GM18858 (cell line): Measurements from ENCODE around the gene ZNF385C.

Experiments used
- ATAC-seq: cut with Tn5 transposase; IDR thresholded peaks from one replicate; pipeline ENCODE4 v1.9.1; 2021; ENCODE audit not compliant: unreplicated experiment

Gene ZNF385C

DNA sequence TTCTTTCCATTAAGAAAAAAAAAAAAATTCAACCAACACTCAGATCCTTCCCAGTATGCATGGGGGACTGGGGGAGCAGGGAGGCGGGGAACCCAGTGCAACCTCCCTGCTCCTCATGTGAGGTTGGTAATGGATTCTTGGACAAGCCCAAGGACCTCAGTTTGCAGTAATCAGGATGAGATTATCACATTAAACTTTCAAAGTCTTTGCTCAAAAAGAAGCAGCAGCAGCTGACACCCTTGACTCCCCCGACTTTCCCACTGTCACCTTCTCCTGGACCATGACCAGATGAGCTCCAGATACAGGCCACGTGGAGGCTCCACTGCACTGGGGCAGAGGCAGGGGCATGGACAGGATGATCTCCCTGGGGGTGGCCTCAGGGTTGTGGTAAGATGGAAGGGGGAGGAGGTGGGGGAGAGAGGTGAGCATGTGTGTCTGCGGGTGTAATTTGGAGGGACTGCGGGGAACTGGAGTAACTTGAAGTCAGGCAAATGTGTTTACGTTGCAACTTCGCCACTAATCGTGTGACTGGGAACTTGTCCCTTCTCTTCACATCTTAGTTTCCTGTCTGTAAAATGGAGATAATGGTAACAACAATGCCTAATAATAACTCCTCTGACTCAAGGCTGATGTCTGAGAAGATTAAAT, 19.8 kb downstream of the ZNF385C start:
- no peak for ATAC-seq

DNA sequence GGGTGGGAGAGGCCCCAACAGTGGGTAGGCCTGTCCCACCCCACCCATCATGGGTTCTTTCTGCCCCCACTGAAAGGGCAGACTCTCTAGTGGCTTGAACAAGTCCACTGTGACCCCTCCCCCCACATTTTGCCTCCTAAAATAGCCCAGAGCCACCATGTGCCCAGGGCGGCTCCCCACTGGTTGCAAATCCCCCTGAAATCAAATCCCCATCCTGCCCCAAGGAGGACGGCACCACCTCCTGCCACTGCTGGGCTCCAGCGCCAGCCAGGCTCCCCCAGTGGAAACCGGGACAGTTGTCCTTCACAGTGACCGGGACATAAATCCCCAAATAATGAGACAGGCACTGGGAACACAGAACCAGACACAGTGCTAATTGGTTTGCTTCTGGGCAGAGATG, 20.5 kb downstream of the ZNF385C start:
- ATAC-seq: no peak

DNA sequence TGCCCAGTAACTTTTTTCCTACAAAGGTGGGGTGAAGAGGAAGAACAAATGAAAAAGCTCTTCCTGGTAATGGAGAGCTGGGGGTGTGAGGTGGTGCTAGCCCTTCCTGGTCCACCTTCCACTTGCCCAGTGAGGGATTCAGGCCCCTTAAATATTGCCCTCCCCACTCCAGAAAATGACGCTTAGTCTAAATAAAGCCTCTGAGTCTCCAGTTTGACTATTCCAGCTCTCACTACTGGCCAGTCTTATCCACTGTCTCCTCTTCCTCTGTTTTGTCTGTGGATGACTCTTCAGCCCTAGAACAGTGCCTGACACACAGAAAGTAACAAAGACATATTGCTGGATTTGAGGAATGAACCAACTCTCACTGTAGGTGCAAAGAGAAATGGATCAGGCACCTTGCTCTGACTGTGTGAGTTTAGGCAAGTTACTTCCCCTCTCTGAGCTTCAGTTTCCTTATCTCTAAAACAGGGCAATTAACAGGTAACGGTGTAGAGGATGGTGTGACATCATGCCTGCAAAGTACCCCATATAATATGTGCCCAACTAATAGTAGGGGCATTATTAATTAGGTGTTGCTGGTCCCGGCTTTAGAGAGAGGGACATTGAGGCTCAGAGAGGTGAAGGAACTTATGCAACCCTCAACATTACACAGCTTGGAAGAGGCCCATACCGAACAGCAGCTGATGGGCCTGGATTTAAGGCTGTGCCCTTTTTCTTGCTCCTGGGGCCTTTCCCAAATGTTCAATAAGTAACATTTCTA, 21.3 kb downstream of the ZNF385C start:
- no peak for ATAC-seq

DNA sequence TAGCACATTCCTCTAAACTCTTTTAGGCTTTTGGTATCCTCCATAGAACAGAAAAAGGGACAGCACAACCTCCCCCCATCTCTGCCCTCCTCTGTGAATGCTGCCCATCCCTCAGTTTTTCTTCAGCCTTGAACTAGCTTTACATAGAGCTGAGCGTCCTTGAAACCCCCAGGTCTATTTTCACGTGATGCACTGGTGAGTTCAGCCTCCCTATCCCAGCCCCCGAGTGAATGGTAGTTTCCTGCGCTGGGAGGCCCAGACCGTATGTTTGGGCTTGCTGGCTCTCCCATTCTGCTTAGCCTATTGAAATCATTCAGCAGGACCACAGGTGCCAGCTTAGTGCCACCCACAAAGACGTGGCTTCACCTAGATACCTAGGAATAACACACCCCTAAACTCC, 22.5 kb downstream of the ZNF385C start:
- ATAC-seq: no peak

DNA sequence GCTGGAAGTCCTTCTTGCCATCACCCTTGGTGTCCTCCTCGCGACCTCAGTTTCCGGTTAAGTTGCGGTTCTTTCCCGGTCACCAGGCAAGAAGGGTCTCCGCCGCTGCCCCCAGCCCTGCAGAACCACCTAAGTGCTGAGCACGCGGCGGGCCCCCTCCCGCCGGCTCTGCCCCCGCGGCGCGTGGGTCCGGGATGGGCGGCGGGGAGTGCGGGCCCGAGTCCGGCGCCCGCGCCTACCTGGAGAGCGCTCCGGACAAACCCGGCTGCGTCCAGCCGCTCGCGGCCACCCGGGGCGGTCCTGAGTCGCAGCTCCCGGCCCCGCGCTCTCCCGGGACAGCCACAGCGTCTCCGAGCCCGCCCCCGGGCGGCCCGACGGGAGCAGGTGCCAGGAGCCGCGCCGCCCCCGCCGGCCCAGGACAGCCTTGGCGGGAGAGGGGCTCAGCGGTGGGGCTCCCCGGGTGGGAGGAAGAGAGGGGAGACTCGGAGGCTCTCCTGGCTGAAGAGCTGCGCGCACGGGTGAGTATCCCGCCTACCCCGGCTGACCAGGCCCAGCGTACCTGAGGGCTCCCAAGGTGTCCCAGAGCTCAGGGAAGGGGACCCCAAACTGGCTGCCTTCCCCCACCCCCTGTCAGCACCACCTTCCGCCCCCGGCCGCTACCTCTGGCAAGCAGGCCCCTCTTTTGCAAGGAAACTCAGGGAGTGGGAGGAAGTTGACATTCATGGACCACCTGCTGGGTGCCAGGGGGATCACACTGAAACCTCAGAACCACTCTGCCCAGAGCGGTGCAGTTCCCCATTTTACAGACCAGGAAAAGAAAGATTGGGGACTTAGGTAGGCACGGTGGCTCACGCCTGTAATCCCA, 25.7 kb downstream of the ZNF385C start:
- no peak for ATAC-seq

DNA sequence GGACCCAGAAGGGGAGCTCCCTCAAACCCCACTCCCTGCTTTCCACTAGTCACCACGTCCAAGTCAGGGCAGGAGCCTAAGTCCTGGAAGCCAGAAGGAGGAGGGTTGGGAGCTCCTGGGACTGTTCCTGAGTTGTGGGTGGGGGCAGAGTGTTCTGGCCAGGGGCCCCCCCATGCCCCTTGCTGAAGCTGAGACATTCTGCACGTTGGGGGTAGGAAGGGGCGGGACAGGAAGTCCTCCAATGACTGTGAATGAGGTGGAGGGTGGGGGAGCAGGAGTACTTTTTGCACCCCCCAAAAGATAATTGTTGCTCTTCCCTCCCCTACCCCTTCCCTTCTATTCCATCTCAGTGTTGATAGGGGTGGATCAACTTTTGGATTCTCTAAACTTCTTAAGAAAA, 26.5 kb downstream of the ZNF385C start:
- ATAC-seq: no peak

DNA sequence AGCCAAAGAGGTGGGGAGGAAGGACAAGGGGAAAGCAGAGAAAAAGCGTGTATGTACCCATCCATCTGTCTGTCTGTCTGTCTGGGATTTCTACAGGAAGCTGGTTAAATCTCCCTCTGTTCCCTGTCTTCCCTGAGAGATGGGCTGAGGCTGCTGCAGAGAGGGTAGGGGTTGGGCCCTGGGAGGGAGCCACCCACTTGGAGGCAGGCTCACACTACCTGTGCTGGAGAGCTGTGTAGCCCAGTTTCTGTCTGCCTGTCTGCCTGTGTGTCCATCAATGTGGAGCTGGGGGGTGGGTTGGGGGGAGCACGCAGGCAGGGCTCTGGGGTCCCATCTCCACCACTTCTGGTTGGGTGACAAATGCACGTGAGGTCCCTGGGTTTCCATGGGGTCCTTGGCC, 29.3 kb downstream of the ZNF385C start:
- no peak for ATAC-seq

DNA sequence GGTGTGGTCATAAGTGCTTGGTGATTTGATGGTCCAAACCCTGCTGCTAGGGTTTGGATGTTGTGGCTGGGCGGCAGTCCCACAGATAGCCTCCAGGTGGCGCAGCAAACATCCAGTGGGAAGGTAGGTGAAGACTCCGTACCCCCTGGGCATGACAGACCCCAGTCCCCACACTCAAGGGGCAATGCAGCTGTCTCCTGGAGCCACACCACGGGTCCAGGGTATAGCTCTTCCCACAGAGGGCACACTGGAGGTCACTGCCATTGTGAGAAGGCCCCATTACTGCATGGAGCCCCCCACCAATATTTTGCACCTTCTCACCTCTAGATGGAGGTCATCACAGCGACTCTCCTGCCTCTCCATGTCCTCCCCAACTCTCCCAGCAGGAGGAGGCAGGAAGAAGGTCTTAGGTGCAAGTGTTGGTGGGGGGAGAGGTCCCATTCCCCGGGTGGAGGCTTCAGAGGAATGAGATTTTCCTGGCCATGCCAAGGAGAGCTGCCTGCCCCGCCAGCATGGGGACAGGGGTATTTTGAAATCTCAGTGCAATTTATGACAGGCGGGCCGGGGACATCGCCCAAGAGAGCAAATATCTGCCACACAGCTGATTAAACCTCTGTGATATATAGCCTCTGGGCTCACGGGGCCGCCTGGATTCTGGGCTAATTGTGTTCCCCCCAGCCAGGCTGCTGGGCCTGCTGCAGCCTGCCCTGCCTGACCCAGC, 30.7 kb downstream of the ZNF385C start:
- no peak for ATAC-seq

DNA sequence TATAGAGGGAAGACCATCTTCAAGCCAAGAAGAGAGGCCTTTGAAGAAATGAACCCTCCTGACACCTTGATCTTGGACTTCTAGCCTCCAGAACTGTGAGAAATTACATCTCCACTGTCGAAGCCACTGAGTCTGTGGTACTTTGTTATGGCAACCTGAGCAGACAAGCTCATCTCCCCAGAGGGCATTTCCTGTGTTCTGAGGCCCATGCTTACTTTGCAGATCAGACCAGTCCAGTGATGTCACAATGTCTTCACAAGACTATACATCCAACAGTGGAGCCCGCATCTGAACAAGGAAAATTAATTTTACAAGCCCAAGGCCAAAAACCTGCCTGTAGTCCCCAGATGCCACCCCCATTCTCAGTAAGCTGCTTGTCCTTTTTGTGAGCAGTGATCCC, 33.1 kb downstream of the ZNF385C start:
- ATAC-seq: no peak

DNA sequence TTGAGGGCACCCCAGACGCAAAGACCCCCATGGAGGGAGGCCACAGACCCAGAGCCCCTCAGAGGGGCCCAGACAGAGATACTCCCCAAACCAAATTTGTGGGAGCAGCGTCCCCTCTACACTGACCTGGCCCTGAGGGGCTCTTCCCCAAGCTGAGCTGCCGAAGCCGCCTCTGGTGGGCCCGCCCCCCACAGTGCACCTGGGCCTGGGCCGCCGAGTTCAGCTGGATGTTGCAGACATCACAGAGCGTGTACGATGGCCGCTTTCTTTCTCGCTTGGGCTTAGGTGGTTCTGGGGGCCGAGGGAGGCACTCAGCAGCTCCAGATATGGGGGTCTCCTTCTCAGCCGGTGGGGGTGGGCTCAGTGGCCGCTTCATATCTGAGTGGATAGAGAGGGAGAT, 35.6 kb downstream of the ZNF385C start:
- no peak for ATAC-seq

DNA sequence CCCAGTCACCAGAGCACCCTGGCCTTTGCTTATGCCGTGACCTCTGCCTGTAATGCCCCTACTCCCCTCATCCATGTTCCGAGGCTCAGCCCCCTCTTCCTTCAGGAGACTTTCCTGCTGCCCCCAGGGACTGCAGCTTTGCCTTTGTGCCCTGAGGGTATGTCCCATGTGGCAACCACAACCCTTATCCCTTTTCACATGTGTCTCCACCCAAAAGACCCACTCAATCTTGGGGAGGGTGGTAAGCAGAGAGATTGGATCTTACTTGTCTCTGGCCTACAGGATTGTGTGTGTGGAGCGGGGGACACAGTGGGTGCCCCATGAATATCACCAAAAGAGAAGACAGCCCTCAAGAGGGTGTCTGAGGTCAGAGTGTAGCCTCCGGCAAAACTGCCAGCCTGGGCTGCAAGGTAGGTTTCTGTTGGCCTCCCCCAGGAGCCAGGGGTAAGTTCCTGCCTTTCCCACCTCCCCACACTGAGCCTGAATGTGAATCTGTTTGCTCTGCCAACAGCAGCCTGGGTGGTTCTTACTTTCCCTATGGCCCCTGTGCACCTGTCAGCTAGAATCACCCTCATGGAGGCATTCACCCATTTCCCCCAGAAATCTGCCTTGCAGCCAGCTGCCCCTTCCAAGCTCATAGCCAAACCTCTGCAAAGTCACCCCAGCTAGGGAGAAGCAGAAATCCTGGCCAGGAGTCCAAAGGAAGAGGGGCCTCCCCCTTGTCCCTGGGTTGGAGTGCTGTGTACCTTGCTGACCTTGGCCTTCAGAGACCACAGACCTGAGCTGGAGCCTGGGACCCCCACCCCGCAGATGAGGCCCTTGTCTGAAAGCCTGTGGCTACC, 36.4 kb downstream of the ZNF385C start:
- no peak for ATAC-seq

DNA sequence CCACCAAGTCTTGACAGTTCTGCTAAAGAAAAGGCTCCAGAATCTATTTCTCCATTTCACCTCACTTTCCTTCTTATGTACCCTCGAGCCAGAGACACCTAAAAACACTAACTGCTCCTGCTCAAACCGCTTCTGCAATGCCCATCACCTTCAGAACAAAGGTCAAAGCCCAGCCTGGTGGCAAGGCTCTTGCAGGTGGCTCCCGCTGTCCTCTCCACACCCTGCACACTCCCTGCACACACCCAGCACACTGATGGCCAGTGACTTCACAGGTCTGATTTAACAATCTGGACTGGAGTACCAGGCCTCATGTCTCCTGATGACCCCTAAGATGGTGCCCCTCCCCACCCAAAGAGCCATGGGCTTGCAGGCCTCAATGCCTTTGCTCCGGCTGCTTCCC, 38.0 kb downstream of the ZNF385C start:
- no peak for ATAC-seq

DNA sequence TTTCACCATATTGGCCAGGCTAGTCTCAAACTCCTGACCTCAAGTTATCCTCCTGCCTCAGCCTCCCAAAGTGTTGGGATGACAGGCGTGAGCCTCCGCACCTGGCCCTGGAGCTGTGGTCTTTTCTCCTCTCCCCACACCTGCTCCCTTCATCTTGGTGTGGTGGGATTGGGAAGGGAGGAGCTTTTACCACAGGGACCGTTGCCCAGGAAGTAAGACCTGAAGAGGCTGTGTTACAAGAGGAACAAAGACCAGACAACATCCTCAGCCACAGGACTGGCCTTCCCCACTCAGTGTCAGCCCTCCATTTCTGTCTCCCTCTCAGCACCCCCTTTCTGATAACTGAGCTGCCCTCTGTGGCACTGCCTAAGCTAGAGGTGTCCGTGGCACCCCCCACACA, 38.5 kb downstream of the ZNF385C start:
- no peak for ATAC-seq

DNA sequence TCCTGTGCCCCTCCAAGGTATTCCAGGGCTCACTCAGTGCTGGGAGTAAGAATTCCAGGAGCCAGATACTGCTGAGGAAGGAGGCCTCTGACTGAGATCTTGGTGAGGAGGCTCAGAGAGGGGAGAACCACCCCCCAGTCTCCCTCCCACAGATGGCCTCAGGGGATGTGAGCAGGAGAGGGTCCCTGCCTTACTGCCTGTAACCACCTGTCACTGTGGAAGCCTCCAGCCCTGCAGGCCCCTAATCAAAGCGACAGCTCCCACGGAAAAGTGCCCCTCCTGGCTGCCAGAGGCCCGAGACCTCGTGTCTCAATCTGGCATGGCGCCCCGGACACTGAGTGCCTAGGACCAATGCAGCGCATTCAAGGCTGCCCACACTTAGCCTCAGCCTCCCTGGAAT, 40.2 kb downstream of the ZNF385C start:
- ATAC-seq: no peak

DNA sequence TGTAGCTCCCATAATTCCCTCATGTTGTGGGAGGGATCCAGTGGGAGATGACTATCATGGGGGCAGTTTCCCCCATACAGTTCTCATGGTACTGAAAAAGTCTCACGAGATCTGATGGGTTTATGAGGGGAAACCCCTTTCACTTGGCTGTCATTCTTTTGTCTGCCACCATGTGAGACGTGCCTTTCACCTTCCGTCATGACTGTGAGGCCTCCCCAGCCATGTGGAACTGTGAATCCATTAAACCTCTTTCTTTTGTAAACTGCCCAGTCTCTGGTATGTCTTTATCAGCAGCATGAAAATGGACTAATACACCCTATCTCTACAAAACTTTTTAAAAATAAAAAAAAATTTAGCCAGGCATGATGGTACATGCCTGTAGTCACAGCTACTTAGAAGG, 41.6 kb downstream of the ZNF385C start:
- ATAC-seq: no peak

DNA sequence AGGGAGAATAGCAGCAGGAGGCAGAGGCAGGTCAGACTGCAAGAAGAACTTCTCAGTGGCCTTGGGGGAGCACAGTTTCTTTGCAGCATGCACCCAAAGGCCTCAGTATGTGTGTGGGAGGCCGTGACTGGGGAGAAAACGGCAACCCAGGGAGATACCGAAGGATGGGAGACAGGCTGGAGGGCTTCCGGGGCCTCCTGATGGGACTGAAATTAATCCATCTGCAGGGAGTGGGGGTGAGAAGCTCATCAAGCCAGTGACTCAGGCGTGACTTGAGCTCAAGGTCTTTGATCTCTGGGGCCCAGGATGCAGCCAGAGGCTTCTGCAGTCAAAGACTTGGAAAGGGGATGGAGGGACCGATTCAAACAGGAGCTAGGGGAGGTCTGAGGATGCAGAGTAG, 42.8 kb downstream of the ZNF385C start:
- no peak for ATAC-seq

DNA sequence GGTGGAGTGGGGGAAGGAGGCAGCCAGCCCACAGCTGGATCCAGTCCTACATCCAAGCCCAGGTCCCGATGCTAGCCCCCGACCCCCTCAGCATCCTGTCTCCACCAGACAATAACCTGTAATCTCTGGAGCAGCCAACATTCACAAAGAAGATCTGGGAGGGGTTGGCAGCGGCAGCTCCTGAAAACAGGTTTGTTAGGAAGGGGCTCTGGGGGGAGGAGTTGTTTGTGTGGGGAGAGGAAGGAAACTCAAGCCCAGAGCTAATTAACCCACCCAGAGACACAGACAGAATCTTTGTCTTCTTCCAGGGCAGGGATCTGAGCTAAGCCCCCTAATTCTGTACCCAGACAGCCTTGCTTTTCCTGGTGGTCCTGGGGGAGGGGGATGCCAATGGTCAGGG, 43.2 kb downstream of the ZNF385C start:
- no peak for ATAC-seq

DNA sequence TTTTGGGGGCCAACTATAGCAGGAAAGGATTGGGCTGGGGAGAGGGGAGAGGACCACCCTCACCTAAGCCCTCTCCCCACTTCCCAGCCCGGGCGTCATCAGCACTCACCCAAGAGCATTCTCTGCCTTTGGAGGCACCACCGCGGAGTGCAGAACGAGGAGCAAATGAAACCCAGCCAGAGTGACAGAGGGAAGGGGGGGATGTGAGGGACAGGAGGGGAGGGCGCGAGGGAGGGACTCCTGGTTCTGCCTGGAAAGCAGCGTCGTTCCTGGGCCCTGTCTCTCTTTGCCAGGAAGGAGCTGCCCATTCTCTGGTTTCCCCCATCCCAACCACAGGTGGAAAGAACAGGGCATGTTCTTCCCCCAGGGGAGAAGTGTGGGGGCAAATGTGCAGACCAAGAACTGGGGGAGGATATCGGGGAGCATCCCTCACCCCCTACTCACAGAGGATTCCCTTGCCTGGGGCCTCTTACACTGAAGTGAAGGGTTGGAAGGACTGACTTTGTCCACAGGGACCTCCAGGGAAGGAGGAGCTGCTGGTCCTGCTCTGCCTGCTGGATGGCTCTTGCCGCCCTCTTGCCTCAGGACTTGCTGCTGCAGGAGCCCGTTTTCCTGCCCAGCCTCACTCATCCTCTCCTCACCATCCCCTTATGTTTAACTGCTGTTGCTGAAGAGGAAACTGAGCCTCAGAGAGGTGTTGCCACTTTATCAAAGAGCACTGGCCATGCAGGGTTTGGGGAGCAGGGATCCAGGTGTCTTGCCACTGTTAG, 44.4 kb downstream of the ZNF385C start:
- ATAC-seq: no peak

DNA sequence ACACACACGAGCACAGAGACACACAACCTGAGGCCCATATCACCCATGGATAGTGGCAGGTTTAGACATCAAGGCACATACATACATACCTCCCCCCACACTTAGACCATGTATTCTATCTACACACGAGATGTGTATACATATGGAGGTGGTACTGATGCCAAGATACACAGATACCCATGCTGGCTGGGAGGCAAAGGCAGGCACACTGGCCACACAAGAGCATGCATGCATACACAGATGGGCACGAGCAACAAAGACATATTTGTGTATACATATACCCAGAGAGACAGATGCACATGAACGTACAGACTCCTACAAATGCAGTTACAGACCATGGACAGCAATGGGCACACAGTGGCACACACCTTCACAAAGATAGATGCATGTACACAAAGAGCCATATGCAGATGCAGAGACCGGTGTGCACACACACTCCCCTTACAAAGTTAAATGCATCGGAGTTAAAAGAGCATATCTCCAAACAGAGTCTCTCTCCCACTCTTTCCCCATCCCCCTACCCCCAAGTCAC, 45.9 kb downstream of the ZNF385C start:
- no peak for ATAC-seq
